OCI-LY3 (cell line): ENCODE measurements around the gene LMNA.
"Not testable (repeated sequence)": the region's sequence is repeated elsewhere in the genome, so short reads cannot be mapped to it uniquely, and the experiment has no call there.

Experiments
- H2AFZ ChIP-seq: fragments of 200-600, 300-600 bp; shearing (Covaris generic); 2 replicates; pipeline ENCODE4 v1.6.0; 2014; ENCODE audit warnings: antibody characterized with exemption, low read depth, low read length
- H3K27ac ChIP-seq: fragments of 200-600, 300-600 bp; sonication (generic); 2 replicates; pipeline ENCODE4 v1.5.1; 2014; ENCODE audit warnings: mild to moderate bottlenecking, low read length, moderate library complexity, mixed read lengths
- H3K27me3 ChIP-seq: fragments of 200-600, 300-600 bp; sonication (generic); 2 replicates; pipeline ENCODE4 v1.6.1; 2014; ENCODE audit warnings: low read depth, low read length, mixed read lengths
- H3K36me3 ChIP-seq: fragments of 200-600, 300-600 bp; sonication (generic); replicated peaks from 2 replicates; pipeline ENCODE3; 2014; ENCODE audit warnings: low read depth, low read length, mixed read lengths
- H3K4me1 ChIP-seq: fragments of 300-600, 200-600 bp; sonication (generic); 2 replicates; pipeline ENCODE4 v1.6.1; 2014; ENCODE audit warnings: low read length, mixed read lengths
- H3K4me2 ChIP-seq: fragments of 200-600, 300-600 bp; sonication (generic); 2 replicates; pipeline ENCODE4 v1.6.1; 2014; ENCODE audit warnings: low read length, mixed read lengths
- H3K4me3 ChIP-seq: fragments of 300-600, 200-600 bp; sonication (generic); 2 replicates; pipeline ENCODE4 v1.5.1; 2014; ENCODE audit warnings: antibody characterized with exemption, mild to moderate bottlenecking, low read length, moderate library complexity
- H3K79me2 ChIP-seq: fragments of 300-600, 200-600 bp; shearing (Covaris generic); 2 replicates; pipeline ENCODE4 v1.6.1; 2014; ENCODE audit warnings: mild to moderate bottlenecking, low read length, mixed read lengths
- H3K9ac ChIP-seq: fragments of 300-600, 200-600 bp; shearing (Covaris generic); 2 replicates; pipeline ENCODE4 v1.6.0; 2014; ENCODE audit warnings: mild to moderate bottlenecking, low read length, moderate library complexity
- H3K9me3 ChIP-seq: fragments of 200-600, 300-600 bp; shearing (Covaris generic); 2 replicates; pipeline ENCODE4 v1.6.1; 2014; ENCODE audit warnings: low read length, mixed read lengths; ENCODE audit not compliant: insufficient read depth
- H4K20me1 ChIP-seq: fragments of 200-600, 300-600 bp; sonication (generic); 2 replicates; pipeline ENCODE4 v1.6.1; 2016; ENCODE audit warnings: low read length, mixed read lengths; ENCODE audit not compliant: insufficient read depth
- CTCF ChIP-seq: fragments of 200-600, 300-600 bp; sonication (generic); IDR thresholded peaks from 2 replicates; pipeline ENCODE4 v1.5.1; 2014; ENCODE audit warnings: antibody characterized with exemption, low read length, low read depth
- EZH2phosphoT487 ChIP-seq: fragments of 200-600 bp; shearing (Covaris generic); IDR thresholded peaks from 2 replicates; pipeline ENCODE4 v1.6.1; 2018; ENCODE audit warnings: antibody characterized with exemption, mixed run types, low read depth

The LMNA gene

DNA sequence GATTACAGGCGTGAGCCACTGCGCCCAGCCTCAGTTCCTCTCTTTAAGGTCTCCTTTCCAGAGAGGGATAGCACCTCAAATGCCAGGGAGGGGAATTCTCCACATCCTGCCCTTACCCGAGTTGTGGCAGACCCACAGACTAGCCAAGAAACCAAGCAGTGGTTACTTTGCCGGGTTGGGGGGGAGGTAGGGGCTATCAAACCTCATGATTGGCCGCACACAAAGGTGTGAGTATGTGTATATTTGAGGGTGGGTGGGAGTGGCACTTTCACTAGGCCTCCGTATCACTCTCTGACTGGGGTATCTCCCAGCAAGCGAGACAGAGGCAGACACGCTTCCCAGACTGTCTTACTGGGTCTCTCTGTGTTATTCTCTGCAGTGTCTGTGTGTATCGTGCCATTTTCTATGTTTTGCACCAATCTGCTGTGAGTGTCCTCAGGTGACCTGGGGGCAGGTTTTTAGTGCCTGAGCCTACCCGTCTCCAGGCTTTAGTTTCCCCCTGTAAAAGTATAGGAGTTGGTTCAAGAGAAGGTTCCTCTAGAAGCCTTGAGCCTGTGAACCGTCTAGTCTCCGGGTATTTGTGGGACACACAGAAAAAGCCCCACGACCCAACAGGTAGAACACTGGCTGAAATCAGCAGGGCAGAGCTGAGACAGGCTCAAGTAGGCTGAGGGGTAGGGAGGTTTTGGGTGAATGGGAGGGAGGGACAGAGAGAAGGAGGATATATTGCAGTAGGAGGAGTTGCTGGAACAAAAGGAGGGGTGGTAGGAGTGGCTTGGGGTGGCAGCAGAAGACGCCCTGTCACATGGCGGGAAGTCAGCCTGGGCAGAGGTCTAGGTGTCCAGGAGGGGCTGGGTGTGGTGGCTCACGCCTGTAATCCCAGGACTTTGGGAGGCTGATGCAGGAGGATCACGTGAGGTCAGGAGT, 10.3 kb downstream of the LMNA start:
- H4K20me1 ChIP-seq, result peaks cover 2% of the 10 kb centered on the region; the same call in 1 of the 2 replicates
- no peak overlapping the region for H2AFZ ChIP-seq
- H3K9ac ChIP-seq, result no peak overlapping the region
- no peak for TF ChIP-seq CTCF
- no peak for TF ChIP-seq EZH2phosphoT487
- H3K4me3 ChIP-seq, result no peak overlapping the region
- no peak overlapping the region for H3K27ac ChIP-seq
- H3K9me3 ChIP-seq, result no peaks in the 10 kb centered on the region
- H3K27me3 ChIP-seq, result peaks cover 53% of the 10 kb centered on the region
- peaks cover 73% of the 10 kb centered on the region for H3K4me1 ChIP-seq
- no peaks in the 10 kb centered on the region for H3K36me3 ChIP-seq
- H3K4me2 ChIP-seq, result 0 out of 2 replicates have a peak overlapping the region, but pooled peaks have one; percentile 1
- H3K79me2 ChIP-seq, result no peaks in the 10 kb centered on the region

GRCh38 chr1:156125544-156125943, 11.0 kb downstream of the LMNA start:
- not testable (repeated sequence) for H2AFZ ChIP-seq, H3K27ac ChIP-seq, H3K9me3 ChIP-seq, H3K4me2 ChIP-seq, H3K36me3 ChIP-seq, H3K9ac ChIP-seq, H4K20me1 ChIP-seq, H3K4me3 ChIP-seq, H3K79me2 ChIP-seq
- peaks cover 56% of the 10 kb centered on the region for H3K27me3 ChIP-seq
- H3K4me1 ChIP-seq, result peaks cover 68% of the 10 kb centered on the region

DNA sequence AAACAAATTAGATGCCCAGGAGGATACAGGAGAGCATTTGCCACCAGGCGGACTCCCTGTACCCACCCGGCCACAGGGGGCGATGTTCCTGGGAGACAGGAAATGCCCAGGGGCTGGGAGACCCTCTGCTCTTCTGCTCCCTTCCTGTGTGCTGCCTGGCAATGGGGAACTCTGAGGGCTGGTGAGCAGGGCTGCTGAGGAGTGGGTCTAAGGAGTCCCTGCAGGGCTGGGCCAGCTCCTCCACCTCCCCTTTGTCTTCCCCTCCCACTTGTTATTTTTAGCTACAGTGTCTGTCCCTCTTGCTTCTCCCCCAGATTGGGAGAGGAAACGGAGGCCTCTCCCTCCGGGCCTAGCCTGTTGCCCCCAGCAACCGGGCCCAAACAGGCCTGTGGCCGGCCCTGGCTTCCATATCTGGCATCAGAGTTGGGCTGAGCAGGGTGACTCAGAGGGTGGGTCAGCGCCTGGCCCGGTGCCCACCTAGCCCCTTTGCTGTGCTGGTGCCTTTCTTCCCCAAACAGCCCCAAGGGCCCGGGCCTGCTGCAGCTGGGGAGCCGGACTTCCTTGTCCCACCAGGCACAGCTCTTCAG, 11.6 kb downstream of the LMNA start:
- peak overlapping the region; percentile 86 for H3K4me2 ChIP-seq
- no peak for TF ChIP-seq EZH2phosphoT487
- peak; percentile 51 for TF ChIP-seq CTCF
- H3K36me3 ChIP-seq, result no peaks in the 10 kb centered on the region
- peaks cover 62% of the 10 kb centered on the region for H3K4me1 ChIP-seq
- H3K9me3 ChIP-seq, result no peaks in the 10 kb centered on the region
- peak overlapping the region; percentile 47 for H3K4me3 ChIP-seq
- no peak overlapping the region; the same call in 1 of the 2 replicates for H3K27ac ChIP-seq
- H3K79me2 ChIP-seq, result no peaks in the 10 kb centered on the region
- H2AFZ ChIP-seq, result no peak overlapping the region
- peaks cover 2% of the 10 kb centered on the region; the same call in 1 of the 2 replicates for H4K20me1 ChIP-seq
- peak overlapping the region; percentile 21; the same call in 1 of the 2 replicates for H3K9ac ChIP-seq
- peaks cover 55% of the 10 kb centered on the region for H3K27me3 ChIP-seq

DNA sequence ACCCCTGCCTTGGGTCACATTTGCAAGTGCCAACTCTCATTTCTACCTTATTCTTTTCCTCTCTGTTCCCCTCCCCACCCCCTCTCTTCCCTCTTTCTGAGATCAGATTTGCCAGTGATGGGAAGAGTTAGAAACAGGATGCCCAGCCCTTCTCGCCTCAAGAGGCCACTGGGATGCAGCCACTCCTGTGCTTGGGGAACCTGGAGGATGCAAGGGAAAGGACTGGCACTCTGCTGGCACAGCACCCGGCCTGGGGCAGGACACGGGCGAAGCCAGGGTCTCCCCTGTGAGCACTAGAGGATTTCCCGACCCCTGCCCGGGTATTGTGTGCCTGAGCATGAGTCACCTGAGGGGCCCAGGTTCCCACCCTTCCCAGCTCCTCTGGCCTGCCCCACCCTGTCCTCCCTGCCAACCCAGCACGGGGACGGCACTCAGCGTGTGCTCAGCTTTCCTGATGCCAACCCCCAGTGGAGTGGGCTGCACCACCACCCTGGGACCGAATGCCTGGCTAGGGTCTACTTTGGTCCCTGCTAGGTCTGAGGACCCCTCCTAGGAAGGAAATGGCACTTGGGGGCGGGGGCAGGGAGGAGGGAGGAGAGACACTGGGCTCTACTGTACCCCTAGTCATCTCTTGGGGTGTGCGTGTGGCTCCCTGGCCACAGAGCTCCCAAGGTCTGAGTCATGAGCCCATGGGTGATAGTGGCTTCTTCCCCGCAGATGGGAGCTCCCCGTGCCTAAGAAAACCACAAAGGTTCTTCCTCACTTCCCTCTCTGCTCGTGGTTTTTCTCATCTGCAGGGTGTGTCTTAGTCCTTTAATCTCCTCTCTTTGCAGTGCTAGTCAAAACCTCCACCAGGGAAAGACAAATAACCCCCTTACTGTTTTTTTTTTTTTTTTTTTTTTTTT, 12.4 kb downstream of the LMNA start:
- Histone ChIP-seq H2AFZ (no peak overlapping the region), H3K27ac (peak overlapping the region; percentile 20; the same call in 1 of the 2 replicates), H3K36me3 (no peaks in the 10 kb centered on the region), H3K4me3 (peak overlapping the region; percentile 47), H3K9me3 (no peaks in the 10 kb centered on the region), H4K20me1 (peaks cover 2% of the 10 kb centered on the region; the same call in 1 of the 2 replicates), H3K27me3 (peaks cover 49% of the 10 kb centered on the region), H3K4me1 (peaks cover 58% of the 10 kb centered on the region), H3K9ac (peak overlapping the region; percentile 21; the same call in 1 of the 2 replicates), H3K4me2 (peak overlapping the region; percentile 86), H3K79me2 (no peaks in the 10 kb centered on the region)
- no peak for TF ChIP-seq EZH2phosphoT487
- no peak for TF ChIP-seq CTCF
